Measurements from ENCODE around the gene LSM2.

DNA sequence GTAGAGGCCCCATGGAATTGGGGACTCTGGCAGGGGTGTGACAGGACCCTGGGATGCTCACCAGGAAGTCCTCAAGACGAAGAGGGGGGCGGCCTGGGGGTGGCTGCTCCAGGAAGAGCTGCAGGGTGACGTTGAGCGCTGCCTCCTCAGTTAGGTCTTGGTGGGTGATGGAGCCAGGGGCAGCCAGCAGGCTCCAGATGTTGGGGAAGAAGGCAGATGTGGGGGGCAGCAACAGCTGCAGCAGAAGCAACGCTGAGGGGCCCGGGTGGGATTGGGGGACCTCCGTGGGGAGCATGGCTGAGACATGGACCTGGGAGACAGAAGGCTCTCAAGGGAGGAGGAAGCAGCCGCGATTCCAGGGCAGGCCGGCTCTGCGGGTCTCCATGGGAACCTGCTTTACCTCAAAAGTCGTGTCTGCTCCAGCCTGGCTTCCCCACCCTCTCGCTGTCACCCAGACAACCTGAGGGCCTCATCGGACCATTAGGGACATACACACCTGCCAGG, 30.2 kb downstream of the LSM2 start:
- TF ChIP-seq, protein P1, sequence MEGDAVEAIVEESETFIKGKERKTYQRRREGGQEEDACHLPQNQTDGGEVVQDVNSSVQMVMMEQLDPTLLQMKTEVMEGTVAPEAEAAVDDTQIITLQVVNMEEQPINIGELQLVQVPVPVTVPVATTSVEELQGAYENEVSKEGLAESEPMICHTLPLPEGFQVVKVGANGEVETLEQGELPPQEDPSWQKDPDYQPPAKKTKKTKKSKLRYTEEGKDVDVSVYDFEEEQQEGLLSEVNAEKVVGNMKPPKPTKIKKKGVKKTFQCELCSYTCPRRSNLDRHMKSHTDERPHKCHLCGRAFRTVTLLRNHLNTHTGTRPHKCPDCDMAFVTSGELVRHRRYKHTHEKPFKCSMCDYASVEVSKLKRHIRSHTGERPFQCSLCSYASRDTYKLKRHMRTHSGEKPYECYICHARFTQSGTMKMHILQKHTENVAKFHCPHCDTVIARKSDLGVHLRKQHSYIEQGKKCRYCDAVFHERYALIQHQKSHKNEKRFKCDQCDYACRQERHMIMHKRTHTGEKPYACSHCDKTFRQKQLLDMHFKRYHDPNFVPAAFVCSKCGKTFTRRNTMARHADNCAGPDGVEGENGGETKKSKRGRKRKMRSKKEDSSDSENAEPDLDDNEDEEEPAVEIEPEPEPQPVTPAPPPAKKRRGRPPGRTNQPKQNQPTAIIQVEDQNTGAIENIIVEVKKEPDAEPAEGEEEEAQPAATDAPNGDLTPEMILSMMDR (IDR thresholded peaks at IDR 0.05), result no peak
- TF ChIP-seq EZH2 (IDR thresholded peaks at IDR 0.05; ENCODE audit: borderline replicate concordance, insufficient read depth, low read depth, low read length, poor library complexity, severe bottlenecking), result no peak
